Activated effector memory CD4-positive, alpha-beta T cell treated with Interleukin-2 at 50 U/mL for 16 hours (primary cell): ENCODE measurements around the gene PRX.
"Not testable (repeated sequence)": the region's sequence is repeated elsewhere in the genome, so short reads cannot be mapped to it uniquely, and the experiment has no call there.

Experiments
- DNase-seq: peaks from one replicate; pipeline ENCODE4 v3.0.0-alpha.2; 2020

Gene PRX

GRCh38 chr19:40413291-40413845 is at the start of gene PRX:
TSS of gene PRX (minus strand) at chr19:40413378. CDS start at chr19:40407932, 5,446 bp downstream.
- no peak for DNase-seq

GRCh38 chr19:40461669-40462221 is 48.6 kb upstream of the PRX start:
- no peak for DNase-seq

- no peak for DNase-seq
Measured at GRCh38 chr19:40460185-40460584, 47.0 kb upstream of the PRX start.

GRCh38 chr19:40458597-40458974 is 45.4 kb upstream of the PRX start:
- DNase-seq, result no peak

GRCh38 chr19:40457953-40458596 is 44.9 kb upstream of the PRX start:
- no peak for DNase-seq

- no peak for DNase-seq
Measured at GRCh38 chr19:40457048-40457447, 43.9 kb upstream of the PRX start.

- DNase-seq, result not testable (repeated sequence)
Measured at GRCh38 chr19:40453943-40454342, 40.8 kb upstream of the PRX start.

GRCh38 chr19:40453151-40453735 is 40.1 kb upstream of the PRX start:
- DNase-seq, result no peak

- no peak for DNase-seq
Measured at GRCh38 chr19:40452016-40452415, 38.8 kb upstream of the PRX start.

- no peak for DNase-seq
Measured at GRCh38 chr19:40450664-40451063, 37.5 kb upstream of the PRX start.

- no peak for DNase-seq
Measured at GRCh38 chr19:40449506-40449905, 36.3 kb upstream of the PRX start.

GRCh38 chr19:40446263-40446784 is 33.1 kb upstream of the PRX start:
- no peak for DNase-seq

GRCh38 chr19:40445780-40446262 is 32.6 kb upstream of the PRX start:
- DNase-seq, result no peak

- DNase-seq, result no peak
Measured at GRCh38 chr19:40444825-40445312, 31.7 kb upstream of the PRX start.

- DNase-seq, result peak; percentile 97
Measured at GRCh38 chr19:40444000-40444824, 31.0 kb upstream of the PRX start, which contains the start of gene SERTAD3. TSS of gene SERTAD3 (minus strand) at chr19:40444335. CDS start at chr19:40442080, 2,255 bp downstream.

GRCh38 chr19:40443131-40443999 is 30.2 kb upstream of the PRX start:
- peak; percentile 98 for DNase-seq

GRCh38 chr19:40442328-40443130 is 29.4 kb upstream of the PRX start:
- no peak for DNase-seq

GRCh38 chr19:40441719-40442253 is 28.6 kb upstream of the PRX start:
- no peak for DNase-seq

GRCh38 chr19:40438284-40438683 is 25.1 kb upstream of the PRX start:
- DNase-seq, result no peak
